ENCODE measurements around the gene CARNS1. TPM values are rescaled to one million over a fixed set of nuclear protein-coding genes. Genes with fewer than 3 reads are reported as not detected.
A peak's percentile ranks its signal among the peaks of the same experiment; 100 is the strongest.

Gene CARNS1
- total and polyA plus RNA-seq, 9 of the 15 experiments (the other 6 are each of a cell fraction or from before 2014, with no cell fraction given): 0.01 to 0.18 (median 0.06) TPM; not detected in 3

GRCh38 chr11:67376063-67376820, 39.2 kb upstream of the CARNS1 start:
- Histone ChIP-seq H3K27ac (ENCODE audit: extremely low read depth, low read depth, low read length) (no peak overlapping the region), H3K9me3 (replicated peaks; ENCODE audit: control insufficient read depth, insufficient read depth, low read depth, low read length) (no peaks in the 10 kb centered on the region), H3K36me3 (ENCODE audit: control insufficient read depth, insufficient read depth, low read length) (no peaks in the 10 kb centered on the region), H3K79me2 (ENCODE audit: control insufficient read depth, insufficient read depth, low read length) (peaks cover 30% of the 10 kb centered on the region; the same call in 2 of the 3 replicates), H3K27me3 (ENCODE audit: control insufficient read depth in 2 of 2, insufficient read depth in 2 of 2, low read length in 2 of 2) (no peaks in the 10 kb centered on the region), H3K9ac (ENCODE audit: insufficient read depth in 1 of 2, low read depth in 2 of 2, low read length in 2 of 2) (peak overlapping the region in 1 of 2 experiments; percentile 71; a peak in 1 of 4 replicates), H3K4me2 (ENCODE audit: insufficient read depth, low read length) (no peak overlapping the region), H3K4me1 (replicated peaks in 1 of 2; ENCODE audit: control insufficient read depth in 2 of 2, insufficient read depth in 2 of 2, low read length in 2 of 2) (peaks cover 63 to 82% of the 10 kb centered on the region in 2 experiments), H4K20me1 (replicated peaks; ENCODE audit: control insufficient read depth, insufficient read depth, low read length) (no peaks in the 10 kb centered on the region), H2AFZ (ENCODE audit: low read depth, low read length) (no peak overlapping the region), H3K9me1 (ENCODE audit: control insufficient read depth, insufficient read depth, low read length) (no peaks in the 10 kb centered on the region), H3K4me3 (no peak overlapping the region)
- TF ChIP-seq PRDM10 (IDR thresholded peaks at IDR 0.05; ENCODE audit: partially characterized antibody) (peak; percentile 24), EZH2 (IDR thresholded peaks at IDR 0.05; ENCODE audit: borderline replicate concordance, low read depth, low read length) (no peak)
- ChIA-PET POLR2A (interaction anchor here (0.5 to 1.8 kb wide), 11 partner anchors 11 to 243 kb away, joined by 3 to 5 read pairs (median 3); partner anchors contain the start of gene PPP1CA), CTCF (ENCODE audit: low intra/inter-chr PET ratio) (interaction anchor here (4.1 kb wide), 1 partner anchor 19 kb away, joined by 21 read pairs; no protein-coding TSS in a partner anchor)
- FAIRE-seq (no peak), DNase-seq (ENCODE audit: extremely low read depth in 1 of 4, low spot score in 3 of 4) (no peak), ATAC-seq (no peak)
- intact Hi-C loops (cut with micrococcal nuclease) (no loop called here), in situ Hi-C loops (cut with MboI) (no loop called here)
- no TSS peak for BruUV-seq (replicated peaks)
- WGBS (ENCODE audit: insufficient coverage, low coverage, missing lambda C conversion rate): 55% methylated on average over 5 of the region's 7 CpGs

Data from K562 (cell line).